Activated T-helper 1 cell treated with Interleukin-2 at 50 U/mL for 16 hours (primary cell): ENCODE results near the gene CBX8.

Source experiments
- DNase-seq: peaks from one replicate; pipeline ENCODE4 v3.0.0-alpha.2; 2020; ENCODE audit warnings: low read depth

CBX8 gene

GRCh38 chr17:79835470-79835899, 38.6 kb upstream of the CBX8 start:
- no peak for DNase-seq

- DNase-seq = no peak
Observed at GRCh38 chr17:79834565-79835469, 37.9 kb upstream of the CBX8 start.

GRCh38 chr17:79833744-79834564, 37.1 kb upstream of the CBX8 start:
- no peak for DNase-seq

- DNase-seq = no peak
Observed at GRCh38 chr17:79833110-79833450, 36.2 kb upstream of the CBX8 start.

GRCh38 chr17:79832218-79833109, 35.6 kb upstream of the CBX8 start:
- no peak for DNase-seq

GRCh38 chr17:79831265-79832217, 34.7 kb upstream of the CBX8 start:
- no peak for DNase-seq

- DNase-seq = no peak
Observed at GRCh38 chr17:79830763-79831264, 33.9 kb upstream of the CBX8 start.

GRCh38 chr17:79830303-79830702, 33.4 kb upstream of the CBX8 start:
- DNase-seq = no peak

- DNase-seq = no peak
Observed at GRCh38 chr17:79829457-79829856, 32.6 kb upstream of the CBX8 start.

GRCh38 chr17:79829004-79829403, 32.1 kb upstream of the CBX8 start:
- DNase-seq = no peak

GRCh38 chr17:79826841-79827578, 30.1 kb upstream of the CBX8 start:
- no peak for DNase-seq

- no peak for DNase-seq
Observed at GRCh38 chr17:79826204-79826680, 29.4 kb upstream of the CBX8 start.

- DNase-seq = no peak
Observed at GRCh38 chr17:79825580-79825921, 28.7 kb upstream of the CBX8 start.

GRCh38 chr17:79824893-79825579, 28.2 kb upstream of the CBX8 start:
- no peak for DNase-seq

GRCh38 chr17:79824234-79824633, 27.4 kb upstream of the CBX8 start:
- no peak for DNase-seq

- DNase-seq = no peak
Observed at GRCh38 chr17:79822583-79823124, 25.8 kb upstream of the CBX8 start.

- DNase-seq = no peak
Observed at GRCh38 chr17:79821331-79822095, 24.6 kb upstream of the CBX8 start.

- DNase-seq = no peak
Observed at GRCh38 chr17:79820959-79821330, 24.1 kb upstream of the CBX8 start.
